Measurements from ENCODE around the gene LIN52. TPM values are rescaled to one million over a fixed set of nuclear protein-coding genes. Genes with fewer than 3 reads are reported as not detected.
A peak's percentile ranks its signal among the peaks of the same experiment; 100 is the strongest.

LIN52 gene
- total RNA-seq, 1 donor from 2014 or later: 8.4 TPM

DNA sequence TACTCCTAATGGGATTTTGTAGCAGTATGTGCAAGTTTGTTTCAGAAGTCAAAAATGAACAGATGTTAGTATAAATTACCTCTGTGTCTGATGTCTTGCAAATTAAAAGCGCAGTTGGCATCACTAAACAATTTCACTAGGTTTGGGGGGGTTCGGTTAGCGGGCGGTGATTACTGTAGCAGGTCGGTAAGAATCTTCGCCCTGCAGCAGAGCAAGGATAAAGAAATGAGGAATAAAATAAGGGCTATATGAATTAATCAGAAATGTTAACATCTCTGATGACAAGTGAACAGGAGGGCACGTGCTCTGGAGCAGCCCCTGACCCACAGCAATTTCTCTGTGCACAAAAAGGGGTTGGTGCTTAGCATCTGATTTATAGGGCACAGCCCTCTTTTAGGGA lies 110.9 kb downstream of the LIN52 start:
- Histone ChIP-seq H3K36me3 (ENCODE audit: control insufficient read depth, insufficient read depth, low read length) (no peaks in the 10 kb centered on the region), H3K27me3 (ENCODE audit: control insufficient read depth, insufficient read depth, low read length) (no peaks in the 10 kb centered on the region), H3K4me3 (ENCODE audit: low read depth, low read length) (no peak overlapping the region)
- FAIRE-seq (no peak), DNase-seq (ENCODE audit: low read depth) (no peak)
- TF ChIP-seq, protein P1, sequence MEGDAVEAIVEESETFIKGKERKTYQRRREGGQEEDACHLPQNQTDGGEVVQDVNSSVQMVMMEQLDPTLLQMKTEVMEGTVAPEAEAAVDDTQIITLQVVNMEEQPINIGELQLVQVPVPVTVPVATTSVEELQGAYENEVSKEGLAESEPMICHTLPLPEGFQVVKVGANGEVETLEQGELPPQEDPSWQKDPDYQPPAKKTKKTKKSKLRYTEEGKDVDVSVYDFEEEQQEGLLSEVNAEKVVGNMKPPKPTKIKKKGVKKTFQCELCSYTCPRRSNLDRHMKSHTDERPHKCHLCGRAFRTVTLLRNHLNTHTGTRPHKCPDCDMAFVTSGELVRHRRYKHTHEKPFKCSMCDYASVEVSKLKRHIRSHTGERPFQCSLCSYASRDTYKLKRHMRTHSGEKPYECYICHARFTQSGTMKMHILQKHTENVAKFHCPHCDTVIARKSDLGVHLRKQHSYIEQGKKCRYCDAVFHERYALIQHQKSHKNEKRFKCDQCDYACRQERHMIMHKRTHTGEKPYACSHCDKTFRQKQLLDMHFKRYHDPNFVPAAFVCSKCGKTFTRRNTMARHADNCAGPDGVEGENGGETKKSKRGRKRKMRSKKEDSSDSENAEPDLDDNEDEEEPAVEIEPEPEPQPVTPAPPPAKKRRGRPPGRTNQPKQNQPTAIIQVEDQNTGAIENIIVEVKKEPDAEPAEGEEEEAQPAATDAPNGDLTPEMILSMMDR (IDR thresholded peaks at IDR 0.05; ENCODE audit: insufficient read depth, low read length, severe bottlenecking): no peak

DNA sequence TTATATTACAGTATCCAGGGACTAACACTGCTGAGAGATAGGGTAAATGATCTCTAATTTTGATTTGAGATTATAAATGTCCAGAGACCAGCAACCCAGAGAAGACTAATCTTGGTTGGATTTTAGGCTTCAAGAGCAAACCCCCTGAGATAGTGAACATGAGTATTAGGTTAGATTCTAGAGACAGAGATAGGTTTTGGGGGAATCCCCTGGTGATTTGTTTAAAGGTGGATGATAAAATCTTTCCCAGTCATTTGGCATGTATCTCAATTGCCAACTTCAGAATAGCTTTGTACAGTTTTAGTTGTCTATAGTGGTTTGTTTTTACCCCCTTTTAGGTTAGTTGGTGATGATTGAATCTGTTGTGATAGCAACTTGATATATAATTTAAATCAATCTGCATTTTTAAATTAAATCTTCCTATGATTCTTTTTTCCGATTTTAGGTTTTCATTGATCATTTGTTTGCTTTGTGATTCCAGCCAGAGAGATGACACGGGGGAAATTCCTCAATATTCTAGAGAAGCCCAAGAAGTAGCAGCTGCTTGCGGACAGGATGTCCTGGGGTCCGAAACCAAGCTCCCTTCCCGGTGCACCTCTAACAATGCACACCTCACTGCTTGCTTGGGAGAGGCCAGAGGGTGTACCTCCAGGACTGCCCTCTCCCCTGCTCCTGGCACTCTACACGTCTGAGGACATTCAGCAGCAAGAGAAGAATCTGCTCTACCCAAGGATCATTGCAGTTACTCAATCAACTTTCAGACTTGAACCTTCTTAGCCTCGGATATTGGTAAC lies 113.9 kb downstream of the LIN52 start:
- DNase-seq (ENCODE audit: low read depth): no peak
- no peaks in the 10 kb centered on the region for H3K36me3 ChIP-seq (ENCODE audit: control insufficient read depth, insufficient read depth, low read length)
- H3K27me3 ChIP-seq (ENCODE audit: control insufficient read depth, insufficient read depth, low read length): no peaks in the 10 kb centered on the region
- TF ChIP-seq, protein P1 (IDR thresholded peaks at IDR 0.05; ENCODE audit: insufficient read depth, low read length, severe bottlenecking): no peak
- H3K4me3 ChIP-seq (ENCODE audit: low read depth, low read length): no peak overlapping the region
- FAIRE-seq: peak; percentile 85

GRCh38 chr14:74202113-74202512 lies 117.4 kb downstream of the LIN52 start:
- Histone ChIP-seq H3K4me3 (ENCODE audit: low read depth, low read length) (no peak overlapping the region), H3K27me3 (ENCODE audit: control insufficient read depth, insufficient read depth, low read length) (no peaks in the 10 kb centered on the region), H3K36me3 (ENCODE audit: control insufficient read depth, insufficient read depth, low read length) (no peaks in the 10 kb centered on the region)
- DNase-seq (ENCODE audit: low read depth) (no peak), FAIRE-seq (no peak)
- TF ChIP-seq, protein P1 (IDR thresholded peaks at IDR 0.05; ENCODE audit: insufficient read depth, low read length, severe bottlenecking): no peak

DNA sequence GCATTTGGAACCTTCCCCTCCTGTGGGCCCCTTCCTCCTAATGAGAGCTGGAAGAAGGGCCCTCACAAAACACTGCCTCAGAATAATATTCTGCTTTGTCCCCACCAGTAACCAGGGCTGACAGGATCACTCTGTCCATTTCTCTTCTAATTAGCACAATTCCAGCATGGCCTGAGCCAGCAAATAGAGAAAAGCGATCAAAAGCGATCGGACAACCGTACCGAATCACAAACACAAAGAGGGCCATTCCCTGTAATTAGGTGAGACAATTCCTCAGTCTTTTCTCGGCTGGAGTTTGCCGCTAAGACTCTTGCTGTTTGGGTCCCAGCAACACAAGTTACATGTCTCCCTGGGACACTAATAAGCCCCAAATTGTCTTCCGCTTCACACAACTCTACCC lies 118.9 kb downstream of the LIN52 start:
- Histone ChIP-seq H3K4me3 (ENCODE audit: low read depth, low read length) (no peak overlapping the region), H3K27me3 (ENCODE audit: control insufficient read depth, insufficient read depth, low read length) (no peaks in the 10 kb centered on the region), H3K36me3 (ENCODE audit: control insufficient read depth, insufficient read depth, low read length) (no peaks in the 10 kb centered on the region)
- TF ChIP-seq, protein P1 (IDR thresholded peaks at IDR 0.05; ENCODE audit: insufficient read depth, low read length, severe bottlenecking): no peak
- DNase-seq (ENCODE audit: low read depth): no peak
- no peak for FAIRE-seq

DNA sequence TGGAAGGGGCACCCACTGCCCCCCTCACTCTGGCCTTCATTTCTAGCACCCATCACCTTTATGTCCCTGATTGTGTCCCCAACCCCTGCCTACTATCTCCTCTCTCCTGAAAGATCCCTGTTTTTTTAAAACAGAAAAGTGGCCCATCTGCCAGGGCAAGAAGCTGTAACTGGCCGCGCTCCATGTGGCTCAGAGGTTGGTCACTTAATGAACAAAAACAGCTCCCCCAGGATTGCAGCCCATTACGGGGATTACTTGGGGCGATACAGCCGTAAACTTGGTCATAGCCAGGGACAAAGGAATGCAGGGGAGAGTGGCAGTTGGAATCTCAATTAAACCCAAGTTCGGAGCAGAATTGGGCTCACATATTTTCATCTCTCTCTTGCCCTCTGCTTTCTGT lies 119.7 kb downstream of the LIN52 start:
- no peak overlapping the region for H3K4me3 ChIP-seq (ENCODE audit: low read depth, low read length)
- no peaks in the 10 kb centered on the region for H3K36me3 ChIP-seq (ENCODE audit: control insufficient read depth, insufficient read depth, low read length)

More for the DNA sequence above, 119.7 kb downstream of the LIN52 start:
- FAIRE-seq: no peak
- TF ChIP-seq, protein P1 (IDR thresholded peaks at IDR 0.05; ENCODE audit: insufficient read depth, low read length, severe bottlenecking): no peak
- H3K27me3 ChIP-seq (ENCODE audit: control insufficient read depth, insufficient read depth, low read length): peaks cover 1% of the 10 kb centered on the region
- no peak for DNase-seq (ENCODE audit: low read depth)
